A673 (cell line): ENCODE data around the gene INTS6.

Experiments
- CTCF ChIP-seq: fragments of 300-800, 200-600 bp; sonication (generic); conservative IDR thresholded peaks from 2 replicates; pipeline ENCODE4 v1.5.1; 2017; ENCODE audit warnings: low read depth, mild to moderate bottlenecking, antibody characterized with exemption, low read length, moderate library complexity, mixed read lengths
- EZH2 ChIP-seq: fragments of 200-600 bp; sonication (generic); IDR thresholded peaks from 2 replicates; pipeline ENCODE4 v1.6.1; 2017; ENCODE audit warnings: borderline replicate concordance, low read depth, mild to moderate bottlenecking, mixed read lengths, antibody characterized with exemption, low read length; ENCODE audit not compliant: poor library complexity, severe bottlenecking

GRCh38 chr13:51435002-51435578 lies 17.7 kb downstream of the INTS6 start:
- no peak for TF ChIP-seq EZH2
- TF ChIP-seq CTCF = peak; percentile 71
